HG02571 (cell line): ENCODE measurements around the gene WDR45B.

ENCODE experiments used
- ATAC-seq: cut with Tn5 transposase; IDR thresholded peaks from one replicate; pipeline ENCODE4 v1.9.1; 2021; ENCODE audit warnings: mild to moderate bottlenecking, moderate library complexity; ENCODE audit not compliant: unreplicated experiment

The WDR45B gene

DNA sequence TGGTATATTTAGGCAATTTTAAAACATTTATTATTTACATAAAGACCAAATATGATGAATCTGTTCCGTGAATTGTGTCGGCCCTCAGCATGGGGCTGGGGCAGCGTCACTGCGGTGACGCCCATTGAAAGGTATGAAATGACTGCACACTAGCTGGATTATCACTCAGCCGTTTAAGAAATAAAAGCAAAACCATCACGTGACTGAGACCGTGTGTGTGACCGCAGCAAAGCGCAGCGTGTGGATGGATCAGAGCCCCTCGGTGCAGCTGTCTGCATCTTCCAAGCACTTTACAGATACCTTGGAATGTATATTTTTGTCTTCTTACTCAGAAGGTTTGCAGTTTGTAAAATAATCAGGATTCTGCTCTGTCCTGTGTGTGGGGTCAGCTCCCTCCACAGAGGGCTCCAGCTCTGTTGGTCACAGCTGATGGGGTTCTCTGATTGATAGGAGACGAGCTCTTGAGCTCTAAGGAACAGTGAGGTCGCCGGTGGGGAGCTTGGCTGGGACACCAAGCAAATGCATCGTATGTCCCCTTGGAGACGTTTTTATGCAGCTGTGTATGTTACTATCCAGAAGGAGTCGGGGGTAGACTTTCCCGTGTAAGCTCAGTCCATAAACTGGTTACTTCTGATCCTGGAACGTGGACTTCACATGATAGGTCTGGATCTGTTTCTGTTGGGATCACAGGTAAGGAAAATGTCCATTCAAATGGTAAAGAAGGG is 45.1 kb downstream of the WDR45B start:
- ATAC-seq: no peak

GRCh38 chr17:82602487-82602886 is 45.8 kb downstream of the WDR45B start:
- no peak for ATAC-seq

GRCh38 chr17:82601447-82602000 is 46.7 kb downstream of the WDR45B start:
- no peak for ATAC-seq

GRCh38 chr17:82600731-82601446 is 47.4 kb downstream of the WDR45B start:
- ATAC-seq: no peak

- ATAC-seq: no peak
Measured at GRCh38 chr17:82599674-82600661, 48.3 kb downstream of the WDR45B start.

DNA sequence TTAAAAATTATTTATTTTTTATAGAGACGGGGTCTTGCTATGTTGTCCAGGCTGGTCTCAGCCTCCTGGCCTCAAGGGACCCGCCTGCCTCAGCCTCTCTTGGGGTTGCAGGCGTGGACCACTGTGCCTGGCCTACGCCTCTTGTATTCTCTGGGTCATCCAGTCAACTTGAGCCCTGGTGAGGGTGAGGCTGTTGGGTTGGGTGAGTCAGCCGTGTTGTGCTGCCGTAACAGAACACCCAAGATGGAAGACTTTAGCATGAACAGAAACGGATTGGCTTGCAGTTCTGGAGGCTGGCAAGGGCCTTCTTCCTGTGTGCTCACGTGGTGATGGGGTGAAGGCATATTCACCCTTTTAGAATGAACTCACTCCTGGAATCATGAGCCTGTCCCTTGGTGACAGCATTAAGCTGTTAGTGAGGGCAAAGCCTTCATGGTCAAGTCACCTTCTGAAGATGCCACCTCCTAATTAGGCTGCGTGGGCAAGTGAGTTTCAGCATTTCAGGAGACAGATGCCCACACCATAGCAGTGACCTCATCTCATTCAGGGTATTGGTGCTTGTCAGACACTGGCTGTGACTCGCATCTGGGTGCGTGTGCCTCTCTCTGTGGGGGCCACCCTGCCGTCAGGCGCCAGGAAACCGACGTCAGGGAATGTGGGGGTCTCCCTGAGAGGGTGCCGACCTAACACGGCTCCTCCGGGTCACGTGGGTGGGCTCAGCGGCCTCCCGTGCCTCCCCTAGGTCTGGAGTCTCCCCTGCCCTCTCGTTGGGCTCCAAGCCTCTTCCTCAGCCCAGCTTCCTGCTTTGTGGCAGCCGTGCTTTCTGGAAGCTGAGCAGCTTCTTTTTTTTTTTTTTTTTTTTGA is 49.8 kb downstream of the WDR45B start:
- no peak for ATAC-seq

- no peak for ATAC-seq
Measured at GRCh38 chr17:82596837-82597672, 51.2 kb downstream of the WDR45B start.

DNA sequence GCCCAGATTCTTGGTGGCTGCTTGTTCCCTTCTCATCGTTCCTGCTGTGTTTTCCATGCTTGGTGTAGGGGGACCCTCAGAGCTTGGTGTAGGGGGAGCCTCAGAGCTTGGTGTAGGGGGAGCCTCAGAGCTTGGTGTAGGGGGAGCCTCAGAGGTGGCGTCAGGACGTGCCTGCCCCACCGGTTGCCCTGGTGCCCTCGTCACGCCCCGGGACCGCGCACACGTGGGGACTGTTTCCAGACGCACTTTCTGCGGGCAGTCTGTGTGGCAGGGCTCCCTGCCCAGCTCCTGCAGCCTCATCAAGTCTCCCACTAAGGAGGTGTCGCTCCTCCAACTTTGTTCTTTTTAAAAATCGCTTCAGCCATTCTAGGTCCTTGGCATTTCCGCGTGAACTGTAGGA is 51.9 kb downstream of the WDR45B start:
- no peak for ATAC-seq

DNA sequence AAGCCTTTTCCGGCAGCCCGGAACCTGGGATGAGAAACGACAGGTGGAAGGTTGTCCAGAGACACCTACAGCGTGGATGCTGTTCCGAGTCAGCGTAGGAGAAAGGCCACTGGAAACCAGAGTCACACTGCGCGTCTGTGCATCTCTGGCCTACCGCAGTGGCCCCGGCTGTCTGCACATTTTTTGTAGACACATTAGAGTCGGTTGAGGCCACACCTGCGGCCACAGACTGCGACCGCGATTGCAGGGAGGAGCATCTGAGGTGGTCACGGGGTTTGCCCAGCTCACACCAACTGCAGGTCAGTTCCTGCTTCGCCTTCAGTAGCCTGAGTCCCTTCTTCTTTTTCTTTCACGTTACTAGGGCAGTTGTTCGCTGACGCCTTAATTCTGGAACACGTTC is 52.4 kb downstream of the WDR45B start:
- ATAC-seq: no peak

- no peak for ATAC-seq
Measured at GRCh38 chr17:82594571-82594970, 53.7 kb downstream of the WDR45B start.

DNA sequence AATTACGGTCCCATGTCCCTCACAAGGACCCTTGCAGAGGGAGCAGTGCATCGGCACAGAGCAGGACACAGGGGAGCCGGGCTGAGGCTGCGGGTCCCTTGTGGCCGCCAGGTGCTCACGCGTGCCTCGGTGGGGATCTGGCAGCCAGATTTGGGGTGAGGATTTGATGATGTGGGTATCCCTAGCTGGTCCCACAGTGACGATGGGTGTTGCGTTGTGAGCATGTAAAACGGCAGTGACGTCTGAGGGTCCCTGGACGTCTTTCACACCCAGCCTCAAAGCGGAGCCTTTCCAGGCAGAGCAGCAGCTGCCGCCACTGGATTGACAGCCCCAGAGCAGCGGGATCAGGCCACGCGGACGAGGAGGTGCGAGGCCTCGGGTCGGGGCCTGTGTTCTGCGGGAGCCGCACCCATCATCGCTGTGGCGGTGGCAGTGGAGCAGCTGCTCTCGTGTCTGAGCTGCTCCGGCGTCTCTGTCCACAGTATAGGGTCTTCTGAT is 54.6 kb downstream of the WDR45B start:
- ATAC-seq: no peak

- no peak for ATAC-seq
Measured at GRCh38 chr17:82592767-82593589, 55.3 kb downstream of the WDR45B start.

DNA sequence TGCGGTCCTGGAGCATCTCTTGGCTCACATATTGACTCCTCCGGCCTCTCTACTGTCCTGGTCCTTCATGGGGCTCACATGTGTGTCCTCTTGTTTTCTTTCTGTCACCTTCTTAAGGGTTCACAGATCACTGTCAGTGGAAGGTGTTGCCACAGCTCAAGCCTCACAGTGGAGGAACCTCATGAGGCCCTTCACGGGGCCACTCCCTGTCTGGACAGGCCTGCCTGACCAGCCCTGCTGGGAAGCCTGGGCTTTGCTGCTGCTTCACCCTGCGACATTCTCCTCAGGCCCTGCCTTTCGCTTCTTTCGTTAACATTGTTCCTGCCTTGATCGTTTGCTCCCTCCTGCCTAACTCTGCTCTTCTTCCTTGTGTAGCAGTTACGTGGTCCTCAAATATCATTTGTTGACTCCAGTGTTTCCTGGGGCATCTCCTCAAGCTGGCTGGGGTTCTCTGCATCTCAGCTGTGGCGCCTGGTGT is 55.9 kb downstream of the WDR45B start:
- no peak for ATAC-seq

- ATAC-seq: no peak
Measured at GRCh38 chr17:82590881-82591539, 57.2 kb downstream of the WDR45B start.

- ATAC-seq: no peak
Measured at GRCh38 chr17:82590216-82590615, 58.0 kb downstream of the WDR45B start.

- ATAC-seq: no peak
Measured at GRCh38 chr17:82589851-82590180, 58.4 kb downstream of the WDR45B start.
